ENCODE measurements around the gene TBC1D22A.
A peak's percentile ranks its signal among the peaks of the same experiment; 100 is the strongest.

The TBC1D22A gene

DNA sequence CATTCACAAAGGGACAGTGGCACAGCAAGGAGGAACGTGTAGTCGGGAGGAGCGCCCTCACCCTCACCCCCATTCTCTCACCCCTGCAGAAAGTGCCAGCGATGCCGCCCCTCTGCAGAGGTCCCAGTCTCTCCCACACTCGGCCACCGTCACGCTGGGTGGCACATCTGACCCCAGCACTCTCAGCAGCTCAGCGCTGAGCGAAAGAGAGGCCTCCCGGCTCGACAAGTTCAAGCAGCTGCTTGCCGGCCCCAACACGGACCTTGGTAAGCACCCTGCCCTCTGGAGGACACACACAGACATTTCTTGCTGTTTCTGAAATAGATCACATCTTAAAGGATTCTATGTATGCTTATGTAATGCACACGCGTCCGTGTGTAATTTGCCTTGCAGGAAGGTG lies 34.9 kb downstream of the TBC1D22A start:
- Histone ChIP-seq H3K36me3 (replicated peaks; ENCODE audit: insufficient read depth, low read length) (no peaks in the 10 kb centered on the region), H3K4me3 (ENCODE audit: low read length) (no peak overlapping the region), H2AFZ (ENCODE audit: low read length) (no peak overlapping the region), H3F3A (ENCODE audit: insufficient read depth, low read length) (no peaks in the 10 kb centered on the region), H3K4me1 (ENCODE audit: low read length) (no peaks in the 10 kb centered on the region), H3K27me3 (replicated peaks; ENCODE audit: insufficient read depth, low read length) (no peaks in the 10 kb centered on the region), H4K20me1 (ENCODE audit: insufficient read depth, low read length) (0 out of 2 replicates have a peak, but pooled peaks cover 3% of the 10 kb centered on the region), H3K4me2 (ENCODE audit: low read depth, low read length) (no peak overlapping the region), H3K9me3 (replicated peaks; ENCODE audit: insufficient read depth, low read length) (no peaks in the 10 kb centered on the region), H3K79me2 (ENCODE audit: low read length) (peaks cover 24% of the 10 kb centered on the region), H3K9me2 (replicated peaks; ENCODE audit: insufficient read depth, low read length) (no peaks in the 10 kb centered on the region), H3K27ac (ENCODE audit: low read length) (no peak overlapping the region), H3K9ac (ENCODE audit: low read length) (no peak overlapping the region)
- DNase-seq: no peak
- TF ChIP-seq EZH2 (optimal IDR thresholded peaks at IDR 0.05; ENCODE audit: low read depth, low read length): no peak

DNA sequence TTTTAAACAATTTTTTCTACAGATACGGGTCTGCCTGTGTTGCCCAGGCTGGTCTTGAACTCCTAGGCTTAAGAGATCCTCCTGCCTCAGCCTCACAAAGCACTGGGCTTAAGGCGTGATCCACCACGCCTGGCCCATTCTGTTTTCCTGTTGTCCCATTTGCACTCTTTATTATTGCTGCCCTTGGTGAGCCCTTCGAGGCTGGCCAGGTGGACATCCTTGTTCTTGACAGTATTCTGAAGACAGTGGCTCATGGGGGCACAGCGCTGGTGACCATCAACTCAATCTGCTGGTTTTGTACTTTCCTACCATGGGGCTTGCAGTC lies 35.6 kb downstream of the TBC1D22A start:
- Histone ChIP-seq H3K27me3 (replicated peaks; ENCODE audit: insufficient read depth, low read length) (no peaks in the 10 kb centered on the region), H3K9ac (ENCODE audit: low read length) (no peak overlapping the region), H3K4me2 (ENCODE audit: low read depth, low read length) (no peak overlapping the region), H2AFZ (ENCODE audit: low read length) (no peak overlapping the region), H3F3A (ENCODE audit: insufficient read depth, low read length) (no peaks in the 10 kb centered on the region), H3K27ac (ENCODE audit: low read length) (no peak overlapping the region), H3K79me2 (ENCODE audit: low read length) (peaks cover 17% of the 10 kb centered on the region), H3K4me1 (ENCODE audit: low read length) (no peaks in the 10 kb centered on the region), H3K36me3 (replicated peaks; ENCODE audit: insufficient read depth, low read length) (no peaks in the 10 kb centered on the region), H4K20me1 (ENCODE audit: insufficient read depth, low read length) (0 out of 2 replicates have a peak, but pooled peaks cover 3% of the 10 kb centered on the region), H3K9me3 (replicated peaks; ENCODE audit: insufficient read depth, low read length) (no peaks in the 10 kb centered on the region), H3K9me2 (replicated peaks; ENCODE audit: insufficient read depth, low read length) (no peaks in the 10 kb centered on the region), H3K4me3 (ENCODE audit: low read length) (no peak overlapping the region)
- TF ChIP-seq EZH2 (optimal IDR thresholded peaks at IDR 0.05; ENCODE audit: low read depth, low read length) (no peak), EZH2phosphoT487 (IDR thresholded peaks at IDR 0.05; ENCODE audit: low read length) (no peak)
- TF ChIP-seq, protein P1, sequence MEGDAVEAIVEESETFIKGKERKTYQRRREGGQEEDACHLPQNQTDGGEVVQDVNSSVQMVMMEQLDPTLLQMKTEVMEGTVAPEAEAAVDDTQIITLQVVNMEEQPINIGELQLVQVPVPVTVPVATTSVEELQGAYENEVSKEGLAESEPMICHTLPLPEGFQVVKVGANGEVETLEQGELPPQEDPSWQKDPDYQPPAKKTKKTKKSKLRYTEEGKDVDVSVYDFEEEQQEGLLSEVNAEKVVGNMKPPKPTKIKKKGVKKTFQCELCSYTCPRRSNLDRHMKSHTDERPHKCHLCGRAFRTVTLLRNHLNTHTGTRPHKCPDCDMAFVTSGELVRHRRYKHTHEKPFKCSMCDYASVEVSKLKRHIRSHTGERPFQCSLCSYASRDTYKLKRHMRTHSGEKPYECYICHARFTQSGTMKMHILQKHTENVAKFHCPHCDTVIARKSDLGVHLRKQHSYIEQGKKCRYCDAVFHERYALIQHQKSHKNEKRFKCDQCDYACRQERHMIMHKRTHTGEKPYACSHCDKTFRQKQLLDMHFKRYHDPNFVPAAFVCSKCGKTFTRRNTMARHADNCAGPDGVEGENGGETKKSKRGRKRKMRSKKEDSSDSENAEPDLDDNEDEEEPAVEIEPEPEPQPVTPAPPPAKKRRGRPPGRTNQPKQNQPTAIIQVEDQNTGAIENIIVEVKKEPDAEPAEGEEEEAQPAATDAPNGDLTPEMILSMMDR (IDR thresholded peaks at IDR 0.05; ENCODE audit: low read length): no peak
- no peak for DNase-seq

DNA sequence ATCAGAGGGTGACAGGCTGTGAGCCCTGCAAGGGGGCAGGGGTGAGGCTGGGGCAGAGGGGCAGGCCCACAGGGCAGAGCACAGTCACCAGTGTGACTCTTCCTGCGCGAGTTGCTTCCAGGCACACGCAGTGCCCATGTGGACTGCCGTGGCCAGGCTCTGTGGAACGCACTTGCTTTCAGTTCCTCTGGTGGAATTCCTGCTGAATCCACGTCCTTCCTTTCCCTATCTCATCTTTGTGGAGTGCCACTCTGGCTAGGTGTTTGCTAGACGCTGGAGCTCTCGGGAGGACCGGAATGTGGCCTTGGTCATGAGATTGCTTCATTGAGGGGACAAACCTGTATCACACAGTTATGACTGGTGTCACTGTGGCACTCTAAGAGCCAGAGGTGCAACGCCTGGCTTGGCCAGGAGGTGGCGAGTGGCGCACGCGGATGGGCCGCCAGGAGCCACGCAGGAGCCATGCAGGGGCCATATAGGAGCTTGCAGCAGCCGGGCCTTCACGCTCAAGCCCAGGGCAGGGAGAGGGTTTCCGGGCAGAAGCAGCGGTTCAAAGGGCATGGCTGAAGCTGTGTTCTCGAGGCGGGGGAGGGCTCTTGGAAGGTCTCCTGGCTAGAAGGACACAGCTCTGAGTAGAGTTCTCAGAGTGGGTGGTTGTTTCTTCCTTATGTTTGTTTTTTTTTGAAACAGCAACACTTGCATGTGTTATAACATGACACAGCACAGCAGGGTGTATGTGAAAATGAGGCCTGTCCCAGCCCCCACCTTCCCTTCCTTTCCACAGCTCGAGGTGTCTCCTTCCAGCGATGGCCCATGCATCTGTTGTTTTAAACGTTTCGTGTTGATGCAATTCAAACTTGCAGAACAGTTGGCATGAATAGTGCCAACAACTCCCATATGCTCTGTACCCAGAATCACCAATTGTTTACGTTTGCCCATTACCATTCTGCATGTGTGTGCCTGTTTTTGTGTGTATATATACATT lies 36.2 kb downstream of the TBC1D22A start:
- no peak for TF ChIP-seq EZH2phosphoT487 (IDR thresholded peaks at IDR 0.05; ENCODE audit: low read length)
- TF ChIP-seq, protein P1 (IDR thresholded peaks at IDR 0.05; ENCODE audit: low read length): peak; percentile 85
- H3K27me3 ChIP-seq (replicated peaks; ENCODE audit: insufficient read depth, low read length): no peaks in the 10 kb centered on the region
- no peaks in the 10 kb centered on the region for H3K4me1 ChIP-seq (ENCODE audit: low read length)
- H3F3A ChIP-seq (ENCODE audit: insufficient read depth, low read length): no peaks in the 10 kb centered on the region
- H3K9me2 ChIP-seq (replicated peaks; ENCODE audit: insufficient read depth, low read length): no peaks in the 10 kb centered on the region
- no peak overlapping the region for H3K4me3 ChIP-seq (ENCODE audit: low read length)
- peaks cover 15% of the 10 kb centered on the region for H3K79me2 ChIP-seq (ENCODE audit: low read length)
- H3K36me3 ChIP-seq (replicated peaks; ENCODE audit: insufficient read depth, low read length): no peaks in the 10 kb centered on the region
- no peak overlapping the region for H3K4me2 ChIP-seq (ENCODE audit: low read depth, low read length)
- H3K9ac ChIP-seq (ENCODE audit: low read length): no peak overlapping the region
- peak; percentile 67 for DNase-seq
- H3K9me3 ChIP-seq (replicated peaks; ENCODE audit: insufficient read depth, low read length): no peaks in the 10 kb centered on the region
- H4K20me1 ChIP-seq (ENCODE audit: insufficient read depth, low read length): 0 out of 2 replicates have a peak, but pooled peaks cover 3% of the 10 kb centered on the region
- H3K27ac ChIP-seq (ENCODE audit: low read length): no peak overlapping the region
- H2AFZ ChIP-seq (ENCODE audit: low read length): no peak overlapping the region

DNA sequence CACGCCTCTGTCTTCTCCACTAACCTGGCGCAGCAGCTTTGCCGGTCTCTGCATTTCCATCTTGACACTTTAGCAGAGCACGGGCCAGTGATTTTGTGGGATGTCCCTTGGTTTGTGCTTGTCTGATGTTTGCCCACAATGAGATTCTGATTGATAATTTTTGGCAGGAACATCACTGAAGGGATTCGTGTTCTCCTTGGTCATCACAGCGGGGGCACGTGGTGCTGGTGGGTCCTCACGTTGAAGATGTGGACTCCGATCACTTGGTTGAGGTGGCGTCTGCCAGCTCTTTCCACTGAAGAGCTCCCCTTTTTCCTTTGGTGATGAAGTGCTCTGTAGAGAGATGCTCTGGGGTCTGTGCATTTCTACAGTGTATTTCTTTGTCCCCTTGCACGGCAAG lies 37.2 kb downstream of the TBC1D22A start:
- TF ChIP-seq EZH2 (optimal IDR thresholded peaks at IDR 0.05; ENCODE audit: low read depth, low read length) (no peak), EZH2phosphoT487 (IDR thresholded peaks at IDR 0.05; ENCODE audit: low read length) (no peak)
- TF ChIP-seq, protein P1 (IDR thresholded peaks at IDR 0.05; ENCODE audit: low read length): no peak
- H4K20me1 ChIP-seq (ENCODE audit: insufficient read depth, low read length): 0 out of 2 replicates have a peak, but pooled peaks cover 3% of the 10 kb centered on the region
- H3K9ac ChIP-seq (ENCODE audit: low read length): no peak overlapping the region
- H3K4me1 ChIP-seq (ENCODE audit: low read length): no peaks in the 10 kb centered on the region
- H2AFZ ChIP-seq (ENCODE audit: low read length): no peak overlapping the region
- DNase-seq: no peak
- H3K36me3 ChIP-seq (replicated peaks; ENCODE audit: insufficient read depth, low read length): no peaks in the 10 kb centered on the region
- no peak overlapping the region for H3K4me3 ChIP-seq (ENCODE audit: low read length)
- peaks cover 19% of the 10 kb centered on the region for H3K79me2 ChIP-seq (ENCODE audit: low read length)
- no peak overlapping the region for H3K4me2 ChIP-seq (ENCODE audit: low read depth, low read length)
- H3K9me3 ChIP-seq (replicated peaks; ENCODE audit: insufficient read depth, low read length): no peaks in the 10 kb centered on the region
- no peaks in the 10 kb centered on the region for H3K27me3 ChIP-seq (replicated peaks; ENCODE audit: insufficient read depth, low read length)
- no peaks in the 10 kb centered on the region for H3K9me2 ChIP-seq (replicated peaks; ENCODE audit: insufficient read depth, low read length)
- no peaks in the 10 kb centered on the region for H3F3A ChIP-seq (ENCODE audit: insufficient read depth, low read length)
- no peak overlapping the region for H3K27ac ChIP-seq (ENCODE audit: low read length)
